NCI-H1694 (cell line): Measurements from ENCODE around the gene PARD3.
"Not testable (repeated sequence)": the region's sequence is repeated elsewhere in the genome, so short reads cannot be mapped to it uniquely, and the experiment has no call there.

Experiments
- DNase-seq: peaks from one replicate; lab custom pipeline; 2025; lab: John Stamatoyannopoulos, UW

PARD3 gene

DNA sequence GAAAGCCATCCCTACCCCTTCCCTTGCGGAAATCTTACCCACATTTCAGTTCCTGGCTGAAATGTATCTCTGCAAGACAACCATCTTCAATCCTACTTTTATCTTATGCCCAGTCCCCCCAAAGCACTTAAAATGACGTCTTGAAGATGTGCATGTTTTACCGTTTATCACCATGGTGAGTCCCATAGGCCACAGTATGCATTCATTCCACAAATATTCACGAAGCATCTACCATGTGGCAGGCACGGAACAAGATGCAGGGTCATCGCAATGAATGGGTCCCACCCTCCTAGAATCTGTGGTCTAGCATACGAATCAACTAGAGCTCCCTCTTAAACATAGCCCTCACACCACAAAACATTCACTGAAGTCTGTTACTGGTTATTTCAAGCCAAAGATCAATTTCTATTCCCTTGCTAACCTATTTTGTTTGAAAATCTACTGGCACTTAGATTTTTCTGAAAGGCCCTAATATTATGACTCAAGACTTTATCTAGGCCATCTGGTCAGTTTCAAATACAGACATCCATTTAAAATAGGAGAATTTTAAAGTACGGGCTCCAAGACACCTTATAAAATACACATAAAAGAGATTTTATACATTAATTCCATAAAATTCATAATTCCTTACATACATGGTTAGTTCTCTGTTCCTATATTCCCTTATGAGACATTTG, 99.4 kb downstream of the PARD3 start:
- no peak for DNase-seq

DNA sequence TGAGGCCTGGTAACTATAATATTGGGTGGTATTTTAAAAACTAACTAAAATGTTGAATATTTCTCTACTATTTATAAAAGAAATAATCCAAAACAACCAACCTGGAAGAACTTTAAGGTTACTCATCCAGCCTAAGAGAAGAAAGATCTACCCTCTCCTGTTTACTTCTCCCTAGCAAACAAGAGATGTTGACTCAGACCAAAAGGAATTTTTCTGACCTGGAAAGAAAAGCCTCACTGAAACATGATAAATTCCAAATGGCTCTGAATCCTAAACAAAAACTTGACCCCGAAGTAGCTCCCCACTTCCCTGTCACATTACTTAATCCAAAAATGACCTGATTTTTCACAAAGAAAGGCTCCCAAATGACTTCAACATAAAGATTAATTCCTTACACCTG, 101.2 kb downstream of the PARD3 start:
- no peak for DNase-seq

DNA sequence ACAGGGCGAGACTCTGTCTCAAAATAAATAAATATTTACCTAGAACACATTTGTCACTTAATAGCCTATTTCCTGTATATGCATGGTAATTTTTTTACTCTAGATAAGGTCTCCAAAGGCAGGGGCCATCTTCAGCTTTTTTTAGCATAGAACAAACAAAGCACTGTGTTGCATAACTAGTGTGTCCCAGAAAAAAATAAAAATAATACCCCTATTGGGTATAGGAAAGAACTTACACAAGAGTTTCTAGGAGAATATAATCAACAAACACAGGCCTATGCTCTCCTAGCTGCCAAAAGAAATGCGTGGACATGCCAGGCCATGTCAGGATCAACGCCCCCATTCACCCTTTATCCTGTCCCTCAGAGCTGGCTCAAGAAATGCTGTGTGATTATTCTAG, 103.6 kb downstream of the PARD3 start:
- no peak for DNase-seq

DNA sequence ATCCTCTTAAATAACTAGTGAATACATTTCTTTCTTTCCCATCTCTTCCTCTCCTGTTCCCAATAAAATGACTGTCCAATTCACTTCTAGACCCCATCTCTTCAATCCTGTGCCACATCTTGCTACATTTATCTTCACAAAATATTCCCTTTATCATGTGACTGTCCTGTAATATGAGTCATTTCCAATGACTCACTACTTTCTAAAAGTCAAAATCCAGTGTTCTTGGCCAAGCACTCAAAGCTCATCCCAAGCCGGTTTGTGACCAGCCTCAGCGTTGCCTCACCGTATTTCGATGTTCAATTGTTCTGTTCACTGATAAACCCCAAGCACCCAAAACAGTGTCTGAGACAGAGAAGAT, 104.7 kb downstream of the PARD3 start:
- DNase-seq: no peak

DNA sequence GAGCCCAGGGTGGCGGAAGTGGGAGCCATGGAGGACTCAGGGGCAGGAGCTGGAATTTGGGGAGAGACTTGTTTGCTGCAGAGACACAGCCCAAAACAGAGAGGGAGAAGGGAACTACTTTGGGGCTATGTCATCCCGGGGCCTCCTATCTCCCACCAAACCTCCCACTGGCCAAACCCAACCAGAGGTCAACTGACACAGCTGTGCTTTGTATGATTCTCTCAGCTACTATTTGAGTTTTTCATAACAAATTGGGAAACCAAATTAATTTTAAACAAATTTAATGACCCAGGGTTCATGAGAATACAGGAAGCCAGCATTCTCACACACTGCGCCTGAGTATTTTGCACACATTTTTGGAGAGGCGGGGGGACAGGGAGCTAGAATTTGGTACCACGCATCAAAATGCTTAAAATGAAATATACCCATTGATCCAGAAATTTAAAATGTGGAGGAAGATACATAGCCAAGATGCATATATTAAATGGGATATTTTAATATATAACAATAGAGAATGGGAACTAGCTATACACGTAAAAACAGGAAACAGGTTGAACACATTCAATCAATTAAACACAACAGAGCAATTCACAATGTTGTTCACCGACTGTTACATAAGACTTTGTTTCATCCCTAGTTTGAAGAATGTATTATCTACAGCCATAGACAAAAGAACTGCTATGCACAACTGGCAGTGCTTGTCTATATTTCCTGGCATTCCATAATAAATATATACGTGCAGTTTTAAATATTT, 105.3 kb downstream of the PARD3 start:
- DNase-seq: no peak

DNA sequence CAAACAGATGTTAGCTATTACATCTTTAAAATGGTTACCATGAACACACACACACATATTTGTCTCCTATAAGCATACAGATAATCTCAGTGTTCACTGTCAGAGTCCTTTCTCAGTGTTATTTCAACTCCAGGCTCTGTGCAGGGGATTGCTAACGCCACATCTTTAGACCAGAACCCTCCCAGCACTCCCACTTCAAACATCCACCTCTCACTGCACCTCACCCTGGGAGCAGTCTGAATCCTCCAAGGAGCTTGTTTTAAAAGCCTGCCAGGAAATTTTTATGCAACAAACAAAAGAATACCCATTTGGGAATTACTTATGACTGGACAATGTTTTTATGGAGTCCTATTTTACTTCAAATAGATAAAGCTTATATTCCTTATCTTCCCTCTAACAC, 107.4 kb downstream of the PARD3 start:
- DNase-seq: no peak

DNA sequence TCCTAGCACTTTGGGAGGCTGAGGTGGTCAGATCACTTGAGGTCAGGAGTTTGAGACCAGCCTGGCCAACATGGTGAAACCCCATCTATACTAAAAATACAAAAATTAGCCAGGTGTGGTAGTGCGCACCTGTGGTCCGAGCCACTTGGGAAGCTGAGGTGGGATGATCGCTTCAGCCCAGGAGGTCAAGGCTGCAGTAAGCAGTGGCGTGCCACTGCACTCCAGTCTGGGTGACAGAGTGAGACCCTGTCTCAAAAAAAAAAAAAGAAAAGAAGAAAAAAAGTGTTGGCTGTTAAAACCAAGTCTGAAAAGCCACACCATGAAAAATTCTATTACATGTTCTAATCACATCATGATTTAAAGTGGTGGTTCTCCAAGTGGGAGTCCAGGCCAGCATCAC, 108.1 kb downstream of the PARD3 start:
- not testable (repeated sequence) for DNase-seq

DNA sequence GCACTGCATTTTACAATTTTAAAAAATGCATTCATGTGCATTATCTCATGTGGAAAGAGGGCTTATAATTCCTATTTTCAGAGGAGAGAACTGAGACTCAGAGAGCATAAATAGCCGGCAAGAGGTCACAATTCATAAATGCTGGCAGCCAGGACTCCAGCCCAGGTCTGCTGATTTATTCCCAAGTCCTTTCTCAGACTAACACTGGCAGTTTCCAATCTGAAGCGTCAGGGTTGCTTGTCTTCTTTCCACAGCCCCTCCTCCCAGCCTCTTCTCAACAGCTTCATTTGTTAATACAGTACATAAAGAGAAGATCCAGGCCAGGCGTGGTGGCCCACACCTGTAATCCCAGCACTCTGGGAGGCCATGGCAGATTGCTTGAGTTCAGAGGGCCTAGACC, 108.9 kb downstream of the PARD3 start:
- DNase-seq: no peak

DNA sequence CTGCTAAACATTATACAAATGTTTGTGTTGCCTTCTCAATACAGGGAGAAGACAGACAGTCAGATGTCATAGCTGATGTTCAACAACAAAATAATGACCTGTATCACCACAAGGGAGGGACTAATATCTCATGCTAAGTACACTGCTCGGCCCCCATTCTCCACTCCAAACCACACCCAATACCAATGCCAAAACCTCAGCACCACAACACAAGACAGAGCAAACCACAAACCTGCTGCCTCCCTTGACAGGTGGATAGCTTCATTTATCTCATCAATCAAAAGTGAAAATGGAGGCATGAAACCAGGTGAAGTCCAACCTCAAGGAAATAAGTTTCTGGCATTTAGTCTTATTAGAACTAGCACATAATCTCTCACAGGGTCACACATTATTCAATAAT, 109.5 kb downstream of the PARD3 start:
- no peak for DNase-seq

DNA sequence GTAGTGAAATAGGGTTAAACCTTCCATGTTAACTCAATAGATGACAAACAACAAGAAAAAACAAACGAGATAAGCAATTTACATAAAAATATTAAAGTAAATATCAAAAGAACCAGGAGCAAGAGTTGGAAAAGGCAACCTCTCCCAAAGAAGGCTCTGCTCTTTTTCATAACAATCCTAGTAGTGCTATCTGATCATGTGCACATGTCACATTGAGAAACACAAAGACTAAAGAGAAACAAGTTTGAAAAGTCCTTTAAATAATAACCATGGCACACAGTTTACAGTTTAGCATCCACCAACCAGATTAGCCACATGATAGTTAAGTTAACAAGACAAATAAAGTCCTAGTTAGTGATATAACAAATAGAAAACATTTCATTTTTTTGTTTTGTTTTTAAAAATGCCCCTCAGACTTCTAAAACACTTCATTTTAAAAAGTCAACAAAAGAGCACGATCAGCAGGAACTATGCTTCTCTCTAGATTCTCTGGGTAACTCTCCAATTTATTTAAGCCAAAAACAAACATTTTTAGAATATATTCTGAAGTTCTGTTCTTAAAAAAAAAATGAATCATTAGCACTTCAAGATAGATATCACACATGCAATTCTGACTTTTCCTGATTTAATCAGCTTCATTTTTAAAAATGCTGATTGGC, 110.4 kb downstream of the PARD3 start:
- DNase-seq: no peak

DNA sequence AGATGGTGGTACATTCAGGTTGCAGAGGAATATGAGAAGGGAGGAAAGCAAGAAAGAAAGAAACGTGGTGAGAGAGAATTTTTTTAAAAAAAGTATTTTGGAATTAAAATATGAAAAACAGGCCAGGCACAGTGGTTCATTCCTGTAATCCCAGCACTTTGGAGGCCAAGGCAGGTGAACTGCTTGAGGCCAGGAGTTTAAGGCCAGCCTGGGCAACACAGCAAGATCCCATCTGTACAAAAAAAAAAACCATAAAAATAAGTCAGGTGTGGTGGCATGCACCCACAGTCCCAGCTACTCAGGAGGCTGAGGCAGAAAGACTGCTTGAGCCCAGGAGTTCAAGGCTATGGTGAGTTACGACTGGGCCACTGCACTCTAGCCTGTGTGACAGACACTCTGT, 112.1 kb downstream of the PARD3 start:
- DNase-seq: no peak

DNA sequence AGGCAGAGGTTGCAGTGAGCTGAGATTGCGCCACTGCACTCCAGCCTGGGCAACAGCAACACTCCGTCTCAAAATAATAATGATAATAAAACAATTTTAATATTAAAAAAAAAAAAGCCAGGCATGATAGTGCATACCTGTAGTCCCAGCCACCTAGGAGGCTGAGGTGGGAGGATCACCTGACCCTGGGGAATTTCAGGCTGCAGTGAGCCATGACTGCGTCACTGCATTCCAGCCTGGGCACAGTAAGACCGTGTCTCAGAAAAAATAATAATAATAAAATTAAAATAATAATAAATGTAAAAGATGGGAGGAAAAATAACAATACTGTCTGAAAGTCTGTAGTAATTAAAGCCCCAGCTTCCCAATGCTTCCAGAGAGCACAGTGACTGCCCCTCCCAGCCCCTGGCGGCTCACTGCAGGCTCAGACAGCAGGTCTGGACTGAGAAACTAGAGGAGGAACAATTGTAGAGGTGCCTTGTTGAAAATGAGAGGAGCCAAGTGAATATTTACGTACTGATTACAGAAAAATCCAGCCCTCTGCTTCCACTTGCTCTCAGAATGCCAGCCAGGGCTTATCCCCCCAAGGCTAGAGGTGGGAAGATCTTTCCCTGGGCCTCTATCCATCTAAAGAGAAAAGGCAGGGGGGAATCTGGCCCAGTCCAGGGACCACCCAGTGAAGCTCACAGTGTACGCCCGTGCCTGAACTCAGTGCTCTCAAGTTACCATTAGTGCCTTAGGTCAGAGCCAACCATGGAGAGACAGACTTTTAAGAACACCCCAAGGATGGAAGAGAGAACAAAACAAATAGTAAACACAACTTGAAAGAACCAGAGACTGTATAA, 112.8 kb downstream of the PARD3 start:
- DNase-seq: no peak

DNA sequence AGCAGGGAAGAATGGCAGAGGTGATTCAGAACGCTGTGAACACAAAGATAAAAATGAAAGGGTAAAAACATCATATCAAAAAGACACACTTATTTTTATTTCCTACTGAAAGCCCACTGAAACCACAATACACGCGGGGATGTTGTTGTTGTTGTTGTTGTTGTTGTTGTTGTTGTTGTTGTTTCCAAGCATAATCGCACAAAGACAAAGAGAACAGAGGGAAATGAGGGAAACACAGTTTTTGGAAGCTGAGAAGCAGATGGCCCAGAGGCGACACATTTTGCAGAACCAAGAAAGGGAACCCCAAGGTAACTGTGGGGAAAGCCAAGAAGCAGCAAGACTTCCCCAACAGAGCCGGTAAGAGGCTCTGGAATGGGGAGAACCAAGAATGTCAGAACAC, 113.9 kb downstream of the PARD3 start:
- no peak for DNase-seq

DNA sequence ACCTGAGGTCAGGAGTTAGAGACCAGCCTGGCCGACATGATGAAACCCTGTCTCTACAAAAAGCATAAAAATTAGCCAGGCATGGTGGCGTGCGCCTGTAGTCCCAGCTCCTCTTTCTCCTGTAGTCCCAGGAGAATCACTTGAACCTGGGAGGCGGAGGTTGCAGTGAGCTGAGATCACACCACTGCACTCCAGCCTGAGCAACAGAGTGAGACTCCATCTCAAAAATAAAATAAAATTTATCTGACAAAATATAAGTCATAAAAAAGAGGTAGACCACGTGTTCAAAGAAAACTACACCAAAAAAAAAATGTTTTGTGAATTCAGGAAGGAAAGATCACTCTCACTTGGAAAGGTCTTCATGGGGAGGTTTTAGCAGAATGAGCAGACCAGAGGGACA, 114.3 kb downstream of the PARD3 start:
- DNase-seq: not testable (repeated sequence)

DNA sequence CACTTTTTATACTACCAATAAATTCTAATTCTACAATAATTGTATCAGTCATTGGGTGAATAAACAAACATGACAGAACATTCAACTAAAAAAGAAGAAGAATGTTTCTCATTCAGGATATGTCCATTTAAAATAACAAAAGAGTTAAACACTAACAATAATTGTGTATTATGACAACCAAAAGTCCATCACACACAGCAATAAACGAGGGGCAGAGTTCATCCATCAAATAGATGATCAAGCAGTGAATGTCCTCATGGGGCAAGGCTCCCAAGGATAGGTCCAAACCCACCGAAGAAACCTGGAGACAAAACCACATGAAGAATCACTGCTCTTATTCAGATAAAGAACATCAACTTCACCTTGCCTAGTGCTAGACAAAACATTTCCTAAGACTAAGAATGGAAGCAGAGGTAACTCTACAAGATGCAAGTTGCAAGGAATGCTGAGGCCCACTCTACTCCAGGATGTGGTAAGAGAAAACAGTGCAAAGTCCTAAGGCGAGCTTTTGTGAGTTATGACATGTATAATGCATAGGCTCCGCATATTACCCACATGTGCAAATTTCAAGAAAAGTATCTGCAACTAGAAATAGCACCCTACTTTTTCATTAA, 115.1 kb downstream of the PARD3 start:
- no peak for DNase-seq

DNA sequence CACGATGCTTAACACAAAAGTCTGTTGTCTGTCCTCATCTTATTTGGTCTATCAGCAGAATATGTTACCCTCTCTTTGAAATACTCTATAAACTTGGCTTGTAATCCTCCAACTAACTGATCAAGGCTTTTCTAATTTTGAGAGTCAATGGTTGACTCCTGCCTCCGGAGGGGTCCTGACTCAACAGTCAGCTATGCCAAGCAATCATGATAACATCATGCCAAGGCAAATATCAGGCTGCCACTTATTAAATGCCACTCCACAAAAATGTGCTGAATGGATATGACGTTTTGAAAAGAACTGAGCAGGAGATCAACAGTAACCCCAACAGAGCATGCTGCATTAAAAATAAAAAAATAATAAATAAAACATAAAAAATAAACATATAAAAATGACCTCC, 116.1 kb downstream of the PARD3 start:
- no peak for DNase-seq

DNA sequence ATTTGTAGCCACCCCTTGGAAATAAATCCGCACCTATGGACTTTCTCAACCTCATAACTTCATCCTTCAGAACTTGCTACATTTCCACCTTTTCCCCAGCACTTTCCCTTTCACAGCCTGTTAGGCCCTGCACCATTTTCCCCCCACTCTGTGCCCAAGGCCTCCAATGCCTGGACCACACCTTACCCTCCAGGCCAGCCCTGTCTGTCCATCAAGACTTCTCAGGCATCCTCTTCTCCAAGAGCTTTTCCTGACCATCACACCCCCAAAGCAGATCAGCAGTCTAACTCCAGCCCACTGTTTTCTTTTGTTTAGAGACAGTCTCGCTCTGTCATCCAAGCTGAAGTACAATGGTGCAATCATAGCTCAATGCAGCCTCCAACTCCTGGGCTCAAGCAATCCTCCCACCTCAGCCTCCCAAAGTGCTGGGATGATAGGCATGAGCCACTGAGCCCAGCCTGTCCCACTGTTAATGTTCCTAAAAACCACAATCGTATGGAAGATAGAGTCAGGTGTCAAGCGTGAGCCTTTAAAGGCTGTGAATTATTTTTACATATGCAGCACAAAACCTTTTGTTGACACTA, 116.8 kb downstream of the PARD3 start:
- no peak for DNase-seq

DNA sequence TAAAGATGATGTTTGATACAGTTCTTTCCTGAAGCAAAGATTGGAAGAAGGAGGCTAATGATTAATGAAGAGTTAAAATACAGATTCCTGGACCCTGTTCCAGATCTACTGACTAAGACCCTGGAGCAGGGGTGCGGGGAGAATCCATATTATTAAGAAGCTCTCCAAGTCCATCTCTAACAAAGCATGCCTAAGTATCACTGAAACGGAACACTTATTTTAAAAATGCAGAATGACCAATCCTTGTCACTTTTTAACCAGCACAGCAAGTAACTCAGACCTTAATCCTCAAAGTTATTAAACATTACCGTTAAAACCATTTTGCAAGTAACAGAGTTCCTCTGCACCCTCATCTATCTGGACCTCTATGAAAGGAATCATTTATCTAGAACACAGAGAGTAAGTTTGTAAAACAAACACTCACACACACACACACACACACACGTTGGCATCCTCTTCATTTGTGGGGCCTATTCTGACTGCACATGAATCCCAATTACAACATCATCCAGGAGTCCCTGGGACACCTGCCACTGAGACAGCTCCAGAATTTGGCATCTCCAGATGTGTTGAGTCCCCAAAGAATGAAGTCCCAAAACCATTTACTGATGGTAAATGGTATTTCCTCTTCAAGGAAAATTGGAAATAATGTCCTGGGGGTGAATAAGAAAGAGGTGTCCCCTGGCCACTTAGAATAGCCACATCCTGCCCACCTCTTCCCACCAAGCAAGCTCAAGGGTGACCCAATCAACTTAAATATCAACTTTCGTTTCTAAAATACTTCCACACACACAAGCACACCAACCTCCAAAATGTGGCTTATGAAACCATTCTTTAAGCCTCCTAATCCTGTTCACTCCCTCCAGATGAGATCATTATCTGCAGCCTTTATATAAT, 117.5 kb downstream of the PARD3 start:
- DNase-seq: no peak

DNA sequence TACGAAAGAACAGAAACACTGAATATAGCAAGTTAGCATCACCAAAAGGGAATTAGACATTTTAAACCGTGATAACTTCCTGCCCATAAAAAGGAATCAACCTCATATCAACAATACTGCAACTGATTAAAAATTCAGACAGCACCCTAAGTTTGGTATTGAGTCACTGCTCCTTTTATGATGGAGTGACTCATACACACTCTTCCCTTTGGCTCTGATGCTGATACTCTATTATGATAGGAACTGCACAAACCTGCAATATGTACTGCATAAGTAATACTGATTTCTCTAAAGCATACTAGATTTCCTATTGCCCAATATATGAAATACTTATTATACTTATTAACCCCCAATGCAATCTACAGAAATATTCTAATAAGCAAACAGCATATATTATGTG, 118.7 kb downstream of the PARD3 start:
- no peak for DNase-seq

DNA sequence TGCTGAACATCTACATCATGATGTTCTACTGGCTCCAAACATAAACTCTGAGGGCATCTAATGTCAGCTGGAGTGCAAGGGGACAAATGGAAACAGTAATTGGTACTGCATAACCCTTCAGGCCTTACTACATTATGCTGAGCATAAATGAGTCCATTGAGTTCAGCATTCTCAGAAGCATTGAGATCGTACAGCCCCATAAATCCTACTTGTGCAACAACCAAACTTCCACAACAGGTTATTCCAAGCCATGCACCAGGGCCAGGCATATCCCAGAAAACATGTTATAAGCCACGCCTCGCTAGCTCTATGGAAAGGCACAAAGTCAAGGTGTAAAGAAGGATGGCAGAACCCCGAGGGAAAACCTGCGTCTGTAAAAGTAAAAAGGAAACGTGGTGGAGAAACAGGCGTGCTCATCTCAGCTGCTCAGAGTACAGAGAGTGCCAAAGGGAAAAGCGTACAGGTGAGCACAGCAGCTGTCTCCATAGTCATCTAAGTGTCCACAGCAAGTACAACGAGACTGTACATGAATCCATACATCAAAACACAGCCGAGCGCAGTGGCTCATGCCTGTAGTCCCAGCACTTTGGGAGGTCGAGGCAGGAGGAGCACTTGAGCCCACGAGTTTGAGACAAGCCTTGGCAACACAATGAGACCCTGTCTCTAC, 124.6 kb downstream of the PARD3 start:
- DNase-seq: no peak
